Astrocyte (in vitro differentiated cells and primary cell): ENCODE results near the gene CCL22. TPM values are rescaled to one million over a fixed set of nuclear protein-coding genes. Genes with fewer than 3 reads are reported as not detected.

Source experiments
- DNase-seq: peaks from one replicate; pipeline ENCODE4 v3.0.0-alpha.2; 2010; ENCODE audit warnings: low read depth
- FAIRE-seq: peaks from 2 replicates; lab custom pipeline; 2011; peaks lifted over from hg19 to GRCh38; lab: Jason Lieb, UNC
- H2AFZ ChIP-seq: 2 replicates; pipeline ENCODE4 v1.6.0; 2012; ENCODE audit warnings: low read depth, low read length, inconsistent platforms
- H3K27ac ChIP-seq: 2 replicates; pipeline ENCODE4 v1.5.1; 2011; ENCODE audit warnings: low read depth, low read length, inconsistent platforms
- H3K27me3 ChIP-seq: 2 replicates; pipeline ENCODE4 v1.6.0; 2011; ENCODE audit warnings: low read length, inconsistent platforms; ENCODE audit not compliant: insufficient read depth
- H3K36me3 ChIP-seq: 2 replicates; pipeline ENCODE4 v1.5.1; 2011; ENCODE audit warnings: low read length, inconsistent platforms; ENCODE audit not compliant: insufficient read depth
- H3K4me1 ChIP-seq: 2 replicates; pipeline ENCODE4 v1.5.1; 2011; ENCODE audit warnings: low read length, inconsistent platforms; ENCODE audit not compliant: insufficient read depth
- H3K4me2 ChIP-seq: 2 replicates; pipeline ENCODE4 v1.6.0; 2012; ENCODE audit warnings: low read length, inconsistent platforms
- H3K4me3 ChIP-seq: 2 replicates; pipeline ENCODE4 v1.5.1; 2011; ENCODE audit warnings: low read depth, mild to moderate bottlenecking, low read length, inconsistent platforms; ENCODE audit not compliant: insufficient read depth
- H3K79me2 ChIP-seq: 2 replicates; pipeline ENCODE4 v1.6.0; 2012; ENCODE audit warnings: mild to moderate bottlenecking, low read length, inconsistent platforms; ENCODE audit not compliant: insufficient read depth
- H3K9ac ChIP-seq: 2 replicates; pipeline ENCODE4 v1.6.0; 2012; ENCODE audit warnings: mild to moderate bottlenecking, low read length, inconsistent platforms
- H3K9me3 ChIP-seq: 2 replicates; pipeline ENCODE4 v1.5.1; 2012; ENCODE audit warnings: low read depth, mild to moderate bottlenecking, low read length, inconsistent platforms; ENCODE audit not compliant: insufficient read depth
- H4K20me1 ChIP-seq: 2 replicates; pipeline ENCODE4 v1.6.0; 2012; ENCODE audit warnings: low read length, inconsistent platforms; ENCODE audit not compliant: insufficient read depth
- H3K27ac Mint-ChIP-seq: one replicate; pipeline ENCODE4 v1.8.0; 2021; ENCODE audit warnings: mild to moderate bottlenecking, mixed read lengths; ENCODE audit not compliant: unreplicated experiment
- H3K27me3 Mint-ChIP-seq: one replicate; pipeline ENCODE4 v1.8.0; 2021; ENCODE audit warnings: low read depth, mixed read lengths; ENCODE audit not compliant: unreplicated experiment
- H3K36me3 Mint-ChIP-seq: one replicate; pipeline ENCODE4 v1.8.0; 2021; ENCODE audit warnings: low read depth, mixed read lengths; ENCODE audit not compliant: unreplicated experiment
- H3K4me1 Mint-ChIP-seq: one replicate; pipeline ENCODE4 v1.8.0; 2021; ENCODE audit warnings: low read depth, mixed read lengths; ENCODE audit not compliant: unreplicated experiment
- H3K4me3 Mint-ChIP-seq: one replicate; pipeline ENCODE4 v1.8.0; 2021; ENCODE audit warnings: mild to moderate bottlenecking, moderate library complexity, mixed read lengths; ENCODE audit not compliant: unreplicated experiment
- H3K9me3 Mint-ChIP-seq: one replicate; pipeline ENCODE4 v1.8.0; 2021; ENCODE audit warnings: mild to moderate bottlenecking, mixed read lengths; ENCODE audit not compliant: unreplicated experiment
- CTCF ChIP-seq: IDR thresholded peaks from 2 replicates; pipeline ENCODE4 v1.5.1; 2011; ENCODE audit warnings: low read depth, mild to moderate bottlenecking, inconsistent platforms, low read length, moderate library complexity; ENCODE audit not compliant: insufficient read depth
- EZH2 ChIP-seq: IDR thresholded peaks from 2 replicates; pipeline ENCODE4 v1.6.1; 2012; ENCODE audit warnings: mild to moderate bottlenecking, low read length, inconsistent platforms; ENCODE audit not compliant: insufficient read depth
- total RNA-seq: library from RNA; stranded (reverse); gene quantifications from 2 replicates; pipeline ENCODE4 v1.2.1, GENCODE V29; 2021

The CCL22 gene
- total RNA-seq, 1 donor from 2014 or later, result not detected

GRCh38 chr16:57357330-57358085, 1.1 kb upstream of the CCL22 start:
- Histone ChIP-seq H3K4me1 (no peaks in the 10 kb centered on the region), H3K27ac (no peak overlapping the region), H2AFZ (no peak overlapping the region), H3K79me2 (no peaks in the 10 kb centered on the region), H4K20me1 (no peaks in the 10 kb centered on the region), H3K9ac (no peak overlapping the region), H3K4me2 (no peak overlapping the region), H3K36me3 (no peaks in the 10 kb centered on the region), H3K4me3 (no peak overlapping the region), H3K9me3 (no peaks in the 10 kb centered on the region), H3K27me3 (peaks cover 7% of the 10 kb centered on the region)
- no peak overlapping the region for H3K4me3 Mint-ChIP-seq
- H3K36me3 Mint-ChIP-seq, result no peaks in the 10 kb centered on the region
- H3K9me3 Mint-ChIP-seq, result peaks cover 2% of the 10 kb centered on the region
- H3K4me1 Mint-ChIP-seq, result no peaks in the 10 kb centered on the region
- TF ChIP-seq EZH2, result no peak
- TF ChIP-seq CTCF, result no peak
- no peak for DNase-seq
- peaks cover 34% of the 10 kb centered on the region for H3K27me3 Mint-ChIP-seq
- no peak for FAIRE-seq
- no peak overlapping the region for H3K27ac Mint-ChIP-seq

- Mint-ChIP-seq H3K27ac (no peak overlapping the region), H3K36me3 (no peaks in the 10 kb centered on the region), H3K27me3 (peaks cover 34% of the 10 kb centered on the region), H3K4me1 (no peaks in the 10 kb centered on the region), H3K4me3 (no peak overlapping the region), H3K9me3 (peaks cover 2% of the 10 kb centered on the region)
- no peak for TF ChIP-seq CTCF
- TF ChIP-seq EZH2, result no peak
- Histone ChIP-seq H3K4me2 (no peak overlapping the region), H3K27ac (no peak overlapping the region), H3K79me2 (no peaks in the 10 kb centered on the region), H2AFZ (no peak overlapping the region), H3K9me3 (no peaks in the 10 kb centered on the region), H4K20me1 (no peaks in the 10 kb centered on the region), H3K27me3 (peaks cover 7% of the 10 kb centered on the region), H3K36me3 (no peaks in the 10 kb centered on the region), H3K4me1 (no peaks in the 10 kb centered on the region), H3K9ac (no peak overlapping the region), H3K4me3 (no peak overlapping the region)
- DNase-seq (no peak), FAIRE-seq (no peak)
Observed at GRCh38 chr16:57358086-57358420, 530 bp upstream of the CCL22 start.

- Histone ChIP-seq H3K36me3 (no peaks in the 10 kb centered on the region), H3K4me2 (no peak overlapping the region), H3K4me3 (no peak overlapping the region), H2AFZ (no peak overlapping the region), H3K27me3 (peaks cover 13% of the 10 kb centered on the region), H3K79me2 (no peaks in the 10 kb centered on the region), H3K4me1 (no peaks in the 10 kb centered on the region), H3K9ac (no peak overlapping the region), H3K9me3 (no peaks in the 10 kb centered on the region), H3K27ac (no peak overlapping the region), H4K20me1 (no peaks in the 10 kb centered on the region)
- H3K9me3 Mint-ChIP-seq, result peaks cover 2% of the 10 kb centered on the region
- no peak overlapping the region for H3K4me3 Mint-ChIP-seq
- no peak overlapping the region for H3K27ac Mint-ChIP-seq
- no peak for DNase-seq
- FAIRE-seq, result no peak
- TF ChIP-seq CTCF, result no peak
- no peak for TF ChIP-seq EZH2
- H3K27me3 Mint-ChIP-seq, result peaks cover 40% of the 10 kb centered on the region
- no peaks in the 10 kb centered on the region for H3K36me3 Mint-ChIP-seq
- H3K4me1 Mint-ChIP-seq, result no peaks in the 10 kb centered on the region
Observed at GRCh38 chr16:57360321-57360935, 1.8 kb downstream of the CCL22 start.
